Smooth muscle cell of the brain vasculature (primary cell): ENCODE data around the gene BACH1.
"Not testable (repeated sequence)": the region's sequence is repeated elsewhere in the genome, so short reads cannot be mapped to it uniquely, and the experiment has no call there.

Experiments used
- DNase-seq: peaks from one replicate; pipeline ENCODE4 v3.0.0-alpha.2; 2012; ENCODE audit warnings: low read depth, low spot score

BACH1 gene

DNA sequence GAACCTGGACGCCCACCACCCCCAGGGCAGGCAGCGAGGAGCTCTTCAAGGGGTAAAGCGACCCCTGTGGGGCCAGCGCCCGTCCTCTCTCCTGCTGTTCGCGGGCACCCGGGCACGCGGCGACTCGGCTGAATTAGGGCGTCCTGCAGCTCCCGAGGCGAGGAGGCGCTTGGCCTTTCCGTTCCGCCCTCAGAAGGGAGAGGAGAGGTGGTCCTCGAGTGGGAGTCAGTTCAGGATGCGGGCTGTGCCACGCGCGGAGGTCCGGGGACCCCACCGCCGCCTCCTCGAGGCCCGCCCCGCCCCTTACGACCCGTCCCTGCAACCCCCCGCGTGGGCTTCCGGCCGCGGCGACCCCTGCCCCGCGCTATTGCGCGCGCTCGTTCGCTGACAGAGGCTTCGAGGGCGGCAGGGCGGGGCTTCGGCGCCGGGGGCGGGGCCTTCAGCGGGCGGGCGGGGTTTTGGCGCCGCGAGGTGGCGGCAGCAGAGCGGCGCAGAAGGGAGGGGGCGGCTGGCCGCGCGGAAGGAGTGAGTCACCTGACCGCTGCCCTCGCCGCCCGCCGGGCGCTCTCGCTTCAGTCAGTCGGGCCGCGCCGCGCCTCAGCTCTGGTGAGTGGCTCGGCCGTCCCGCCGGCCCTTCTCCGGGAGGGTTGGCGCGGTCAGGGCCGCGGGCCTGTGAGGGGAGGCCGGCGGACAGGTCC lies at the start of gene BACH1:
TSS of gene BACH1 (plus strand) at position 575 of the 698 bp plus-strand sequence. CDS start 22,359 bp downstream, outside the sequence.
- peak; percentile 77 for DNase-seq

GRCh38 chr21:29249289-29249688 lies 49.4 kb upstream of the BACH1 start:
- DNase-seq: not testable (repeated sequence)

DNA sequence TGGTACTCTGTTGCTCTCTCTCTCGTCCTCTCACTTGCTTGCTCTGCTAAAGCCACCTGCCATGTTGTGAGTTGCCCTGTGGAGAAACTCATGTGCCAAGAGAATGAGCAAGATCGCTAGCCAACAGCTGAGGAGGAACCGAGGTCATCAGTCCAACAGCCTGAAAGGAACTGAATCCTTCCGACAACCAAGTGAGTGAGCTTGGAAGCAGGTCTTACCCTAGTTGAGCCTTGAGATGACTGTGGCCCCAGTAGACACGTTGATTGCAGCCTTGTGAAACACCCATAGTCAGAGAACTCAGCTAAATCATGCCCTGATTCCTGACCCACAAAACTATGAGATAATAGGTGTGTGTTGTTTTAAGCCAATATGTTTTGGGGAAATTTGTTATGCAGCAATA lies 48.1 kb upstream of the BACH1 start:
- DNase-seq: no peak

GRCh38 chr21:29253861-29254260 lies 44.9 kb upstream of the BACH1 start:
- not testable (repeated sequence) for DNase-seq

DNA sequence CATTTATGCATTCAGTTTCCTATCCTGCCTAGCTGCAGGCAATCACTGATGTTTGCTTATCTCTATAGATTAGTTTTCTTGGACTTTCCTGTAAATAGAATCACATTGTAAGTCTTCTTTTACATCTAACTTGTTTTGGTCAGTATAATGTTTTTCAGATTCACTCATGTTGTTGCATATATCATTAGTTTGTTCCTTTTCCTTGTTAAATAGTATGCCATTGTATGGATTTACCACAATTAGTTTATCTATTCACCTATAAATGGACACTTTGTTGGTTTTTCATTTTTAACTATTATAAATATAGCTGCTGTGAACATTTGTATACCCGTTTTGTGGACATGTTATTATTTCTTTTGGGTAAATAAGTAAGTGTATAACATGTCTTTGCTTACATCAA lies 44.2 kb upstream of the BACH1 start:
- no peak for DNase-seq

GRCh38 chr21:29256126-29256910 lies 42.4 kb upstream of the BACH1 start:
- no peak for DNase-seq

GRCh38 chr21:29257701-29258100 lies 41.0 kb upstream of the BACH1 start:
- no peak for DNase-seq

- DNase-seq: no peak
These were observed 39.9 kb upstream of the BACH1 start for GRCh38 chr21:29258626-29259338.

DNA sequence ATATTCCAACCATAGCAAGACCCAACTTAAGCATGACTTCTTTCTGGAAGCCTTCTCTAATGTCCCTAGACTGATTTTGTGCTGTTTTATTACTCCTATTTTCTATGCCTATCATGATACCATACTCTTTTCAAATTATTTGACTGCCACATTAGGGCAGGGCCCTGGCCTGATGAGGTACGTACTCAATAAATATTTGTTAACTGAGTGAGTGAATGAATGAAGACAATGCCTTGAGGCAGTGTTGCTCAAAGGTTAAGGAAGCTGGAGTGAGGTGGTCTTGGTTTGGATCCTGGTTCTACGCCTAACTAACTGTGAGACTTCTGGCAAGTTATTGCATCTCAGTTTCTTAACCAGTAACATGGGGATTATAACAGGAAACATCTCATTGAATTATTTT lies 38.3 kb upstream of the BACH1 start:
- no peak for DNase-seq

DNA sequence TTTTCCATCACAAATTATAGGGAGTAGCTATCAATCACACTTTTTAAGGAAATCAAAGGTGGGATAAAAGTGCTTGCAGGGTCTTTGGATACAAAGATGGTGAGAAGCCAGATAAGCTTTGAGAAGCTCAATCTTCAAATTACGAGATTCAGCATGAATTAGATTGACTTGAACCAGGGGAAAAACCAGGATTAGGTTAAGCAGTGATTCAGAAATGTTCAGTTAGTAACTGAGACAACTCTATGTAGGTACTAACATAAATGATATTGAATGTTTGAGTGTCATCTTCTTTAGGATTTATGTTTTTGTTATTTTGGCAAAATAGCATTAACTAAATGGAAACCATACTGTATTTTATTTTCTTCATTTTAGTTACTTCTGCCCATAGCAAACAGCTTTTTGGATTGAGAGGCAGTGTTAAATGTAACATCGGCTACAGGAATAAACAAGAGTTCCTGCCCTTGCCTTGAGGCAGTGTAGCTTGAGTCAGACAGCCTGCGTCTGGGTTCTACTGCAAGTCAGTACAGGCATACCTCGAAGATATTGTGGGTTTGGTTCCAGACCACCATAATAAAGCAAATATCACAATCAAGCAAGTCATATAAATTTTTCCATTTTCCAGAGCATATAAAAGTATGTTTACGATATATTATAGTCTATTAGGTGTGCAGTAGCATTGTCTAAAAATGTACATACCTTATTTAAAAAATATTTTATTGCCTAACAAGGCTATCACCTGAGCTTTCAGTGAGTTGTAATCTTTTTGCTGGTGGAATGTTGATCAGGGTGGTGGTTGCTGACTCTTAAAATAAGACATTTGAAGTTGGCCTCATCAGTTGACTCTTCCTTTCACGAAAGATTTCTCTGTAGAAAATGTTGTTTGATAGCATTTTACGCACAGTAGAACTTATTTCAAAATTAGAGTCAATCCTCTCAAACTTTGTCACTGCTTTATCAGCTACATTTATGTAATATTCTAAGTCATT lies 36.9 kb upstream of the BACH1 start:
- no peak for DNase-seq

DNA sequence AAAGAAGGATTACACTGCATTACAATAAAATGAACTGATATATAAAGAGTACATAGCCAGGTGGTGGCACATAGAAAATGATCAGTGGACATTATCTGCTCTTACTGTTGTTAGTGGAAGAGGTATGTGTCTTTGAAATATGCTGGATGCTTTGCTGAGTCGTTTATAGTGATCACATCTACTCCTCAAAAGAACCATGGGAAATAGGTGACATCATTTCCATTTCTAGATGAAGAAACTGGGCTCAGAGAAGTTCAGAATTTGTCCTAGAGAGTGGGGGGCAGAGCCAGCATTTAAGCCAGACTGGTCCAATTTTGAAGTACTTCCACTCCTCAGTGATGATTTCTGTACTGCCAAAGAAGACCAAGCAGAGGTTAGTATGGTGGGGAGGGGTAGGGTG lies 34.0 kb upstream of the BACH1 start:
- DNase-seq: no peak

DNA sequence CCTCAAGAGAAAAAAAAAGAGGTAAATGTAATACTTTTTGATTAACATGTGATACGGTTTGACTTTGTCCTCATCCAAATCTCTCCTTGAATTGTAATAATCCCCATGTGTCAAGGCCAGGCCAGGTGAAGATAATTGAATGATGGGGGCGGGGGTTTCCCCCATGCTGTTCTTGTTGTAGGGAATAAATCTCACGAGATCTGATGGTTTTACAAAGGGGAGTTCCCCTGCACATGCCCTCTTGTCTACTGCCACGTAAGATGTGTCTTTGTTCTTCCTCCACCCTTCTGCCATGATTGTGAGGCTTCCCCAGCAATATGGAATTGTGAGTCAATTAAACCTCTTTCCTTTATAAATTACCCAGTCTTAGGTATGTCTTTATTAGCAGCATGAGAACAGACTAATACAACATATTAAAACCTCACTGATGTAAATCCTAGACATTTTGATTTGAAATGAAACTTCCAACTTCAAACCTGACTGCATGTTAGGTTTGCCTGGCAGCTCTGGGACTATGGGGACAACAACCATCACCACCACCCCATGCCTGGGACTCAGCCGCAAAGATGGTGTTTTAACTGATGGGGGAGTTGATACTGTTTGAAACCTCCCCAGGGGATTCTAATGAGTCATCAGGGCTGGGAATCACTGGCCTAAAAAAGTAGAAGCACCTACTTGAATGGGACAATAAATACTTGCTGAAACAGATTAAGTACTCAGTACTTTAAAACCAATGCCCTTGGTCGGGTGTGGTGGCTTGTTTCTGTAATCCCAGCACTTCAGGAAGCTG lies 32.8 kb upstream of the BACH1 start:
- no peak for DNase-seq

DNA sequence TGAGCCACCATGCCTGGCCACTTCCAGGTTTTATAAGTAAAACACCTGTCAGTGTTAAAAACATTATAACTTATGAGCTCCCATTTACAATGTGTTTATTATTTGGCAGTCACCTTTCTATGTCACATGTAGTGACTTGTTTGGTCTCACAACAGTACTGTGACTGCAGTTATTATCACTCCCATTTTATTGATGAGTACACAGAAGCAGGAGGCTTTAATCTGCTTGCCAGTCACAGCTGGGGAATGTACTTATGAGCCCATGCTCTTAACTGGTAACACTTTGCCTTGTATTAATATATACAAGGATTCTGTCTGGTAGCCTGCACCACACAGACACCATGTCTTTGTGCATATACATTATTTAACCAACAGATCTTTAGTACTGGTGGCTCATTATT lies 31.1 kb upstream of the BACH1 start:
- no peak for DNase-seq

GRCh38 chr21:29271927-29272333 lies 26.8 kb upstream of the BACH1 start:
- no peak for DNase-seq

- no peak for DNase-seq
These were observed 21.3 kb upstream of the BACH1 start for GRCh38 chr21:29277442-29277841.

DNA sequence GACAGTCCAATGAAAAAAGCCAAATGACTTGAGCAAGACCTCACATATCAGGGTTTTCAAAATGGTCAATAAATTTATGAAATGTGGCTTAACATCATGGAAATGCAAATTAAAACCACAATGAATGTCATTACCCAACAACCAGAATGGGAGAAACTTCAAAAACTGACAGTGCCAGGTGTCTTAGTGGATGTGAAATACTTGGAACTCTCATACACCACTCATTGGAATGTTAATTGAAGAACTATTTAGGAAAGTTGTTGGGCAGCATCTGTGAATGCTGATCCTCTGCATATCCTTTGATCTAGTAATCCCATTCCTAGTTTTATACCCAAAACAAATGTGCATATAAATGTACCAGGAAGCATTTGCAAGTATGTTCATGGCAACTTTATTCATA lies 19.2 kb upstream of the BACH1 start:
- DNase-seq: no peak

DNA sequence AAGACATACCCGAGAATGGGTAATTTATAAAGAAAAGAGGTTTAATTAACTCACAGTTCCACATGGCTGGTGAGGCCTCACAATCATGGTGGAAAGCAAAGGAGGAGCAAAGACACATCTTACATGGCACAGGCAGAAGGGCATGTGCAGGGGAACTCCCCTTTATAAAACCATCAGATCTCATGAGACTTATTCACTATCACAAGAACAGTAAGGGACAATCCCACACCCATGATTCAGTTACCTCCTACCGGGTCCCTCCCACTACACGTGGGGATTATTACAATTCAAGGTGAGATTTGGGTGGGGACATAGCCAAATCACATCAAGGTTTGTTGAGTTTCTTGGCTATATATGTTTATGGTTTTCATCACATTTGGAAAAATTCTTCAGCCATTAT lies 16.9 kb upstream of the BACH1 start:
- not testable (repeated sequence) for DNase-seq

GRCh38 chr21:29287383-29287782 lies 11.3 kb upstream of the BACH1 start:
- DNase-seq: no peak

GRCh38 chr21:29288239-29288638 lies 10.5 kb upstream of the BACH1 start:
- DNase-seq: no peak

- DNase-seq: no peak
These were observed 9.4 kb upstream of the BACH1 start for GRCh38 chr21:29289317-29289716.
